HepG2 (cell line): ENCODE results near the gene MDP1. TPM values are rescaled to one million over a fixed set of nuclear protein-coding genes. Genes with fewer than 3 reads are reported as not detected.

Experiments used
- BORCS8-MEF2B ChIP-seq: sonication (generic); formaldehyde crosslinking; IDR thresholded peaks from 2 replicates; pipeline ENCODE4 v1.8.0; 2022; ENCODE audit warnings: mild to moderate bottlenecking, missing genetic modification reagents
- EZH2 ChIP-seq: conservative IDR thresholded peaks from 2 replicates; pipeline ENCODE4 v1.6.1; 2012; ENCODE audit warnings: mild to moderate bottlenecking, low read depth, low read length, moderate library complexity
- FOXJ3 ChIP-seq: sonication (generic); formaldehyde crosslinking; IDR thresholded peaks from 2 replicates; pipeline ENCODE4 v1.4.0; 2020; ENCODE audit warnings: missing genetic modification reagents, mild to moderate bottlenecking, borderline replicate concordance
- HIVEP1 ChIP-seq: sonication (generic); formaldehyde crosslinking; IDR thresholded peaks from 2 replicates; pipeline ENCODE4 v1.4.0; 2020; ENCODE audit warnings: mild to moderate bottlenecking, missing genetic modification reagents
- IRX3 ChIP-seq: sonication (generic); formaldehyde crosslinking; IDR thresholded peaks from 2 replicates; pipeline ENCODE4 v1.8.1; 2023; ENCODE audit warnings: mild to moderate bottlenecking, low read depth, missing genetic modification reagents, borderline replicate concordance
- REL ChIP-seq: sonication (generic); formaldehyde crosslinking; conservative IDR thresholded peaks from 2 replicates; pipeline ENCODE4 v1.8.0; 2022; ENCODE audit warnings: mild to moderate bottlenecking, missing genetic modification reagents, moderate library complexity
- SETDB1 ChIP-seq: sonication (generic); formaldehyde crosslinking; IDR thresholded peaks from 2 replicates; pipeline ENCODE4 v1.5.1; 2020; ENCODE audit warnings: missing genetic modification reagents, mild to moderate bottlenecking, borderline replicate concordance
- SMYD3 ChIP-seq: sonication (generic); formaldehyde crosslinking; IDR thresholded peaks from 2 replicates; pipeline ENCODE4 v1.8.1; 2023; ENCODE audit warnings: mild to moderate bottlenecking, missing genetic modification reagents
- ZBTB21 ChIP-seq: sonication (generic); formaldehyde crosslinking; IDR thresholded peaks from 2 replicates; pipeline ENCODE4 v1.4.0; 2020; ENCODE audit warnings: missing genetic modification reagents
- ZNF12 ChIP-seq: sonication (generic); formaldehyde crosslinking; IDR thresholded peaks from 2 replicates; pipeline ENCODE4 v1.5.0; 2020; ENCODE audit warnings: missing genetic modification reagents
- ZNF367 ChIP-seq: sonication (generic); formaldehyde crosslinking; IDR thresholded peaks from 2 replicates; pipeline ENCODE4 v1.4.0; 2020; ENCODE audit warnings: missing genetic modification reagents, borderline replicate concordance
- ZNF484 ChIP-seq: sonication (generic); formaldehyde crosslinking; IDR thresholded peaks from 2 replicates; pipeline ENCODE4 v1.5.1; 2020; ENCODE audit warnings: mild to moderate bottlenecking, low read depth, missing genetic modification reagents, borderline replicate concordance
- ZNF749 ChIP-seq: sonication (generic); formaldehyde crosslinking; IDR thresholded peaks from 2 replicates; pipeline ENCODE4 v1.8.0; 2022; ENCODE audit warnings: mild to moderate bottlenecking, missing genetic modification reagents, moderate library complexity, borderline replicate concordance
- ZNF816 ChIP-seq: sonication (generic); formaldehyde crosslinking; IDR thresholded peaks from 2 replicates; pipeline ENCODE4 v1.8.0; 2022; ENCODE audit warnings: missing genetic modification reagents, mild to moderate bottlenecking, borderline replicate concordance
- polyA plus RNA-seq, 8 experiments: library from polyadenylated mRNA; depleted of rRNA in 3 of 8; stranded (reverse) in 7 of 8; unstranded in 1 of 8; fragments of >200 nt; fragmentation: Illumina TruSeq in 4 of 8; extraction: Trizol in 4 of 8; gene quantifications; 2 replicates each; pipeline versions ENCODE4 v1.2.1 to v1.2.3, GENCODE V29; 2011 to 2016; ENCODE audit warnings: low read depth in 4 of 8, missing spikeins in 1 of 8, mixed read lengths in 1 of 8; ENCODE audit not compliant: insufficient read depth in 1 of 8
- total RNA-seq, 5 experiments: library from RNA; depleted of rRNA; stranded (reverse); fragments of >200 nt; fragmentation: Illumina TruSeq; extraction: Trizol; gene quantifications; 2 replicates each; pipeline ENCODE4 v1.2.3, GENCODE V29; 2016; ENCODE audit warnings: low read depth in 1 of 5
- TF ChIP-seq, protein P1 (sequence below): sonication (generic); formaldehyde crosslinking; IDR thresholded peaks from 2 replicates; pipeline ENCODE4 v1.8.1; 2023; ENCODE audit warnings: mild to moderate bottlenecking, moderate library complexity, missing genetic modification reagents
- TF ChIP-seq, protein P2 (sequence below): sonication (generic); formaldehyde crosslinking; IDR thresholded peaks from 2 replicates; pipeline ENCODE4 v1.4.0; 2020; ENCODE audit warnings: mild to moderate bottlenecking, missing genetic modification reagents
- TF ChIP-seq, protein P3 (sequence below): sonication (generic); formaldehyde crosslinking; IDR thresholded peaks from 2 replicates; pipeline ENCODE4 v1.5.0; 2020; ENCODE audit warnings: mild to moderate bottlenecking, missing genetic modification reagents
- TF ChIP-seq, protein P4 (sequence below): sonication (generic); formaldehyde crosslinking; IDR thresholded peaks from 2 replicates; pipeline ENCODE4 v1.4.0; 2020; ENCODE audit warnings: mild to moderate bottlenecking, missing genetic modification reagents
- TF ChIP-seq, protein P5 (sequence below): IDR thresholded peaks from 2 replicates; pipeline ENCODE4 v1.6.1; 2016; ENCODE audit warnings: mild to moderate bottlenecking
- TF ChIP-seq, protein P6 (sequence below): IDR thresholded peaks from 2 replicates; pipeline ENCODE4 v1.6.1; 2016; ENCODE audit warnings: missing compliant biosample characterization, missing genetic modification reagents, borderline replicate concordance

The MDP1 gene
- total and polyA plus RNA-seq, 2 of the 13 experiments (the other 11 are each of a cell fraction or from before 2014, with no cell fraction given): 44.1 to 48.7 TPM

DNA sequence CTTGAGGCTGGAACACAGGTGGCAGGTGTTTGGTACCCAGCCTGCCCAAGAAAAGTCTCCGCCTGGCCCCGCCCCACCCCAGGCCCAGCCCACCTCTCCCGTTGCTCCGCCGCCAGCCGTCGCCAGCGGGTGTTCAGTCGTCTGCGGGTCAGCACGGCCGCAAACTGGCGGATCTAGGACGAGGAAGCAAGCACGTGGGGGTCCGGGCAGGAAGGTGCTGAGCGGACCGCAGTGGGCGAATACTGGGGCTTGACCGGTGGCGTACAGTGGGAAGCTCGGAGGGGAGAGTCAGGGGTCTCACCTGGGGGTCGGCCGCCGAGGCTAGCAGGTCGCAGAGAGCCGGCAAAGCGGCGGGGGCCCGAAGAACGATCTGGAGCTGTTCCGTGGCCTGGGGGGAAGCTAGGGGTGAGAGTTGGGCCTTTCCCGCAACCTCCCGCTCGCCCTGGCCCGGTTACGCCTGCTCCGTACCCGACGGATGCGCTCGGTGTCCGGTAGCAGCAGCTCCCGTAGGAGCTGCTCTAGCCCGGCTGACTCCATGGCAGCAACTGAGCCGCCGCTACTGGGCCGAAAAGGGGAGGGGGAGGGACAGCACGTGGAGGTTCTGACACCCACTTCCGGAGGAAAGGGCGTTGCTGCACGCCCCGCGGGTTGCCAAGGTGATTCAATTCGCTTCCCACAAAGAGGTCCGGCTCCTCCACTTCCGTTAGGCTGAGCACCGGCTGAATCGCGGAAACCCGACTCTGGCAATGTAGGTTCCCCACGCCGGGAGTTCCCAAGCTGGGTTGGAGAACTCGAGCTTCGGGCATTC is 27.4 kb downstream of the MDP1 start, which contains the start of gene IPO4 (continued):
- TF ChIP-seq BORCS8-MEF2B (peak; percentile 99), ZNF816 (no peak), IRX3 (peak; percentile 98), ZBTB21 (CRISPR knock-in tag) (peak; percentile 83), ZNF484 (no peak; the same call in 1 of the 2 replicates), EZH2 (no peak), ZNF749 (CRISPR knock-in tag) (peak; percentile 97), REL (CRISPR knock-in tag) (no peak), SMYD3 (CRISPR knock-in tag) (peak; percentile 100), SETDB1 (CRISPR knock-in tag) (no peak), HIVEP1 (CRISPR knock-in tag) (peak; percentile 98), ZNF367 (CRISPR knock-in tag) (peak; percentile 84; the same call in 1 of the 2 replicates), FOXJ3 (CRISPR knock-in tag) (peak; percentile 84), ZNF12 (CRISPR knock-in tag) (peak; percentile 86)
- TF ChIP-seq, protein P1, sequence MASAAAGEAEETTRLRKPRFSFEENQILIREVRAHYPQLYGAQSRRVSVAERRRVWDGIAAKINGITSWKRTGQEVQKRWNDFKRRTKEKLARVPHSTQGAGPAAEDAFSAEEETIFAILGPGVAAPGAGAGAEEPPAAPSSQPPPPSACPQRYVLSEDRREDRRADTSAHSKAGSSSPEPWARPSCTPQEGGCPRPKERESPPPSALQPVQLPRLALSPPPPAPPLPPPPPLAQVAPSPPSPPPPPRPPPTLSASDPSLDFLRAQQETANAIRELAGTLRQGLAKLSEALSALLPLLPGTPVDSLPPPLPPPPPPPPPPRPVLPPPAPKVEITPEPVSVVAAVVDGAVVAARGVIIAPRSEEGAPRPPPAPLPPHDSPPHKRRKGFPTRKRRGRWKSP (CRISPR knock-in tag): no peak
- TF ChIP-seq, protein P2, sequence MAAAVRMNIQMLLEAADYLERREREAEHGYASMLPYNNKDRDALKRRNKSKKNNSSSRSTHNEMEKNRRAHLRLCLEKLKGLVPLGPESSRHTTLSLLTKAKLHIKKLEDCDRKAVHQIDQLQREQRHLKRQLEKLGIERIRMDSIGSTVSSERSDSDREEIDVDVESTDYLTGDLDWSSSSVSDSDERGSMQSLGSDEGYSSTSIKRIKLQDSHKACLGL (CRISPR knock-in tag): peak; percentile 100
- TF ChIP-seq, protein P3, sequence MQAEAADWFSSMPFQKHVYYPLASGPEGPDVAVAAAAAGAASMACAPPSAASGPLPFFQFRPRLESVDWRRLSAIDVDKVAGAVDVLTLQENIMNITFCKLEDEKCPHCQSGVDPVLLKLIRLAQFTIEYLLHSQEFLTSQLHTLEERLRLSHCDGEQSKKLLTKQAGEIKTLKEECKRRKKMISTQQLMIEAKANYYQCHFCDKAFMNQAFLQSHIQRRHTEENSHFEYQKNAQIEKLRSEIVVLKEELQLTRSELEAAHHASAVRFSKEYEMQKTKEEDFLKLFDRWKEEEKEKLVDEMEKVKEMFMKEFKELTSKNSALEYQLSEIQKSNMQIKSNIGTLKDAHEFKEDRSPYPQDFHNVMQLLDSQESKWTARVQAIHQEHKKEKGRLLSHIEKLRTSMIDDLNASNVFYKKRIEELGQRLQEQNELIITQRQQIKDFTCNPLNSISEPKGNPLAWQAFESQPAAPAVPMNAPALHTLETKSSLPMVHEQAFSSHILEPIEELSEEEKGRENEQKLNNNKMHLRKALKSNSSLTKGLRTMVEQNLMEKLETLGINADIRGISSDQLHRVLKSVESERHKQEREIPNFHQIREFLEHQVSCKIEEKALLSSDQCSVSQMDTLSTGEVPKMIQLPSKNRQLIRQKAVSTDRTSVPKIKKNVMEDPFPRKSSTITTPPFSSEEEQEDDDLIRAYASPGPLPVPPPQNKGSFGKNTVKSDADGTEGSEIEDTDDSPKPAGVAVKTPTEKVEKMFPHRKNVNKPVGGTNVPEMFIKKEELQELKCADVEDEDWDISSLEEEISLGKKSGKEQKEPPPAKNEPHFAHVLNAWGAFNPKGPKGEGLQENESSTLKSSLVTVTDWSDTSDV (CRISPR knock-in tag): peak; percentile 98; the same call in 1 of the 2 replicates
- TF ChIP-seq, protein P4, sequence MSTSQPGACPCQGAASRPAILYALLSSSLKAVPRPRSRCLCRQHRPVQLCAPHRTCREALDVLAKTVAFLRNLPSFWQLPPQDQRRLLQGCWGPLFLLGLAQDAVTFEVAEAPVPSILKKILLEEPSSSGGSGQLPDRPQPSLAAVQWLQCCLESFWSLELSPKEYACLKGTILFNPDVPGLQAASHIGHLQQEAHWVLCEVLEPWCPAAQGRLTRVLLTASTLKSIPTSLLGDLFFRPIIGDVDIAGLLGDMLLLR (CRISPR knock-in tag): peak; percentile 100
- TF ChIP-seq, protein P5, sequence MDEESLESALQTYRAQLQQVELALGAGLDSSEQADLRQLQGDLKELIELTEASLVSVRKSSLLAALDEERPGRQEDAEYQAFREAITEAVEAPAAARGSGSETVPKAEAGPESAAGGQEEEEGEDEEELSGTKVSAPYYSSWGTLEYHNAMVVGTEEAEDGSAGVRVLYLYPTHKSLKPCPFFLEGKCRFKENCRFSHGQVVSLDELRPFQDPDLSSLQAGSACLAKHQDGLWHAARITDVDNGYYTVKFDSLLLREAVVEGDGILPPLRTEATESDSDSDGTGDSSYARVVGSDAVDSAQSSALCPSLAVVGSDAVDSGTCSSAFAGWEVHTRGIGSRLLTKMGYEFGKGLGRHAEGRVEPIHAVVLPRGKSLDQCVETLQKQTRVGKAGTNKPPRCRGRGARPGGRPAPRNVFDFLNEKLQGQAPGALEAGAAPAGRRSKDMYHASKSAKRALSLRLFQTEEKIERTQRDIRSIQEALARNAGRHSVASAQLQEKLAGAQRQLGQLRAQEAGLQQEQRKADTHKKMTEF (CRISPR knock-in tag): peak; percentile 99
- TF ChIP-seq, protein P6, sequence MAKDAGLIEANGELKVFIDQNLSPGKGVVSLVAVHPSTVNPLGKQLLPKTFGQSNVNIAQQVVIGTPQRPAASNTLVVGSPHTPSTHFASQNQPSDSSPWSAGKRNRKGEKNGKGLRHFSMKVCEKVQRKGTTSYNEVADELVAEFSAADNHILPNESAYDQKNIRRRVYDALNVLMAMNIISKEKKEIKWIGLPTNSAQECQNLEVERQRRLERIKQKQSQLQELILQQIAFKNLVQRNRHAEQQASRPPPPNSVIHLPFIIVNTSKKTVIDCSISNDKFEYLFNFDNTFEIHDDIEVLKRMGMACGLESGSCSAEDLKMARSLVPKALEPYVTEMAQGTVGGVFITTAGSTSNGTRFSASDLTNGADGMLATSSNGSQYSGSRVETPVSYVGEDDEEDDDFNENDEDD (CRISPR knock-in tag): peak; percentile 96
